Measurements from ENCODE around the gene PRXL2A. TPM values are rescaled to one million over a fixed set of nuclear protein-coding genes. Genes with fewer than 3 reads are reported as not detected.
"Not testable (repeated sequence)": the region's sequence is repeated elsewhere in the genome, so short reads cannot be mapped to it uniquely, and the experiment has no call there.

PRXL2A gene
- total RNA-seq: 100 to 1,000 TPM in 1 of 4 donors, 10 to 100 TPM in 3; 65.1 to 106 (median 89.0) TPM

GRCh38 chr10:80408242-80409101 is at the start of gene PRXL2A:
TSS of gene PRXL2A (plus strand) at chr10:80408551. CDS start at chr10:80420468, 11,917 bp downstream.
- TF ChIP-seq CTCF (IDR thresholded peaks at IDR 0.05) (no peak), POLR2A (IDR thresholded peaks at IDR 0.05) (no peak)
- peak; percentile 66 to 97 for DNase-seq (ENCODE audit: low spot score in 2 of 2)
- H3K4me3 ChIP-seq (ENCODE audit: low read depth, poor library complexity, severe bottlenecking): peak within 1 kb of the TSS; percentile 52
- WGBS, 2 donors: 2 to 7% methylated on average over 14 to 71 of the region's 96 CpGs
- intact Hi-C loops (cut with DNase I; ENCODE audit: low total_unique reads): no loop called here

GRCh38 chr10:80358925-80359324 is 49.4 kb upstream of the PRXL2A start:
- H3K4me3 ChIP-seq (ENCODE audit: low read depth, poor library complexity, severe bottlenecking); intact Hi-C loops (cut with DNase I; ENCODE audit: low total_unique reads); DNase-seq (ENCODE audit: low spot score in 2 of 2): not testable (repeated sequence)
- WGBS, 2 donors: 37 to 66% methylated on average over 2 of the region's 2 CpGs

GRCh38 chr10:80359644-80360043 is 48.7 kb upstream of the PRXL2A start:
- TF ChIP-seq POLR2A (IDR thresholded peaks at IDR 0.05): no peak
- TF ChIP-seq CTCF (IDR thresholded peaks at IDR 0.05): no peak
- intact Hi-C loops (cut with DNase I; ENCODE audit: low total_unique reads): no loop called here
- no peak overlapping the region for H3K4me3 ChIP-seq (ENCODE audit: low read depth, poor library complexity, severe bottlenecking)
- 94 to 97% methylated on average over 21 of the region's 22 CpGs for WGBS, 2 donors
- DNase-seq (ENCODE audit: low spot score in 2 of 2): no peak

- TF ChIP-seq POLR2A (IDR thresholded peaks at IDR 0.05): no peak
- no peak for TF ChIP-seq CTCF (IDR thresholded peaks at IDR 0.05)
These were observed 42.8 kb upstream of the PRXL2A start for GRCh38 chr10:80365510-80365909.

GRCh38 chr10:80371467-80371866 is 36.9 kb upstream of the PRXL2A start:
- 53 to 65% methylated on average over 6 of the region's 6 CpGs for WGBS, 2 donors
- H3K4me3 ChIP-seq (ENCODE audit: low read depth, poor library complexity, severe bottlenecking): no peak overlapping the region
- TF ChIP-seq CTCF (IDR thresholded peaks at IDR 0.05): no peak
- no peak for TF ChIP-seq POLR2A (IDR thresholded peaks at IDR 0.05)
- no peak for DNase-seq (ENCODE audit: low spot score in 2 of 2)
- intact Hi-C loops (cut with DNase I; ENCODE audit: low total_unique reads): no loop called here

More at GRCh38 chr10:80365510-80365909, 42.8 kb upstream of the PRXL2A start:
- WGBS, 2 donors: 0 to 42% methylated on average over 1 of the region's 1 CpG
- no peak for DNase-seq (ENCODE audit: low spot score in 2 of 2)
- intact Hi-C loops (cut with DNase I; ENCODE audit: low total_unique reads): no loop called here
- no peak overlapping the region for H3K4me3 ChIP-seq (ENCODE audit: low read depth, poor library complexity, severe bottlenecking)

- intact Hi-C loops (cut with DNase I; ENCODE audit: low total_unique reads): no loop called here
- TF ChIP-seq POLR2A (IDR thresholded peaks at IDR 0.05) (no peak), CTCF (IDR thresholded peaks at IDR 0.05) (no peak)
- WGBS, 2 donors: 79 to 81% methylated on average over 5 of the region's 5 CpGs
- no peak overlapping the region for H3K4me3 ChIP-seq (ENCODE audit: low read depth, poor library complexity, severe bottlenecking)
- DNase-seq (ENCODE audit: low spot score in 2 of 2): no peak
These were observed 35.7 kb upstream of the PRXL2A start for GRCh38 chr10:80372675-80373074.

All from lower leg skin (tissue), 4 donors.